LHCN-M2 (cell line): Measurements from ENCODE around the gene KIF3A. TPM values are rescaled to one million over a fixed set of nuclear protein-coding genes. Genes with fewer than 3 reads are reported as not detected.

ENCODE experiments used
- DNase-seq: peaks from one replicate; pipeline ENCODE4 v3.0.0-alpha.2; 2012; ENCODE audit warnings: low read depth
- total RNA-seq: library from RNA; depleted of rRNA; stranded (reverse); fragments of >200 nt; gene quantifications from 2 replicates; pipeline ENCODE4 v1.2.3, GENCODE V29; 2014

KIF3A gene
- total RNA-seq, 1 experiment from 2014 or later: 7.2 TPM

DNA sequence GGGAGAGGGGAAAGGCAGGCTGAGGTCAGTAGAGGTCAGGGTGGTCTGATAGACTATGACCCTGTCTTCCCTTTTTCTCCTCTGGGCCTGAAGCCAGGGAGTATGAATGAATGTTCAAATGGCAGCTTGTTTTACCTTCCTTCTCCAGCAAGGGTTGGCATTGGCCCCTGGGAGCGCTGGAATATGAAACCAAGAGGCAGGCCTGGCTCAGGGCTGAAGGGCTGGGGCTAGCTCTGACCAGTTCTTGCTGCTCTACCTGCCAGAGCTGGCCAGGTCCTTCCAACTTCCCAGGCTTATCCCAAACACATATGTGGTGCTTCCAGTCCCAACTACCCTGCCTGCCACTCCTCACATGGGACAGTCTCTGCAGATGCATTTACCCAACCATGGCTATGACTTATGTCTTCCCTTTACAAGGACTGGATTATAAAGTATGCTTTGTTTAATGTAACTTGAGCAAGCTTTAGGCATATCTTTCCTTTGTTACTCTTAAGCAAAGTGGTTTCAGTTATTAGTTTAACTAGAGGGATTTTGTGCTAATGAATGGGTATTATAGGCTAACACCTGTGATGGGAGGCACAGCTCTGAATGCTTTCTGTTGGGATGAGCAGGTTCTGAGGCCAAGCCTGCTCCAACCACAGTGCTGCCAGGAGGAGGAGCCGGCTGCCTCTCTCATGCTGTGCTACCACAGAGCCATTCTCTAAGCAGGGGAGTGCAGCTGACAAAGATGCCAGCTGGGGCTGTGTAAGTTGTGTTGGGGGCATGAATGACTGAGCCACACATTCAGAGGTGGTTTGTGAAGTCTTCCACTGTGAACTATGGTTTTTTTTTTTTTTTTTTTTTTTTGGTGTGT is 16.0 kb upstream of the KIF3A start:
- peak; percentile 49 for DNase-seq

GRCh38 chr5:132752581-132753125 is 15.3 kb upstream of the KIF3A start:
- no peak for DNase-seq

DNA sequence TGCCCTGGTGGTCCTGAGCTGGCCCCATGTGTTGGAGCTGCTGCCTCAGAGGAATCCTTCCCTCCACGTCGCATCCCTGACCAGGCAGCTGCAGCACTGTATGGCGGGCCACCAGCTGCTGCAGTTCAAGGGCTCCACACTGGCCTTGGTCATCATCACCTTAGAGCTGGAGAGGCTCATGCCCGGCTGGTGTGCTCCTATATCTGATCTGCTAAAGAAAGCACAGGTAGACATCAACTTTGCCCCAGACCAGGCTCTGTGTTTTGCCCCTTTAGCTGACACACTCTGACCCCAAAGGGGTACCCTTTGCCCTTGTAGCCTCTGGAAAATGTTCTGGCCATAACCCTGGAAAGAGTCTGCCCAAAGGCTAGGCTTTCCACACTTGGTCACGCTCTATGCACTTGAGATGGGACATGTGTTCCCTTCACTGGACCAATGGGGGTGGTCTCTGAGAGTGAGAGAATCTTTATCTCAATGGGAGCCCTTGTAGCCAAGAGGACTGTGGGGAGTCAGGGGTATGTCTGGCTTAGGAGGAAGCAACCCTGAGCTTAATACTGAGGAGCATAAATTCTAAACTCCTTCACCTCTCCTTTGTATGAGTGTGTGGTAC is 14.7 kb upstream of the KIF3A start:
- no peak for DNase-seq

DNA sequence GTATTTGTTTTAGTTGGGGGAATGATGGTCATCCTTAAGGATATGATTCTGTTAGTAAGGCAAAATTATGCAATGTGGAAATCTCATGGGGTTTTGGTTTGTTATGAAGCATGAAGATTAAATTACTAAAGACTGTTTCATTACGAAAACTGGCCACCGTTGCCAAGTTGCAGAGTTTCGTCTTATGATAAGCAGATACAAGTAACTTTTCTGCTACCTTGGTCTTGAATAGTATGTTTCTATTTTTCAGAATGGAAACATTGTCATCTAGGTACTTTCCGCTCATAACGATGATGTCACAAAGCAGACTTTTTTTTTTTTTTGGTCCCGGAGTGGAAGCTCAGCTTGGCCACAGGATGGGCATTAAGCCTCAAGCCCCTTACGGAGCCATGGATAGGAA is 14.1 kb upstream of the KIF3A start:
- DNase-seq: peak; percentile 89

DNA sequence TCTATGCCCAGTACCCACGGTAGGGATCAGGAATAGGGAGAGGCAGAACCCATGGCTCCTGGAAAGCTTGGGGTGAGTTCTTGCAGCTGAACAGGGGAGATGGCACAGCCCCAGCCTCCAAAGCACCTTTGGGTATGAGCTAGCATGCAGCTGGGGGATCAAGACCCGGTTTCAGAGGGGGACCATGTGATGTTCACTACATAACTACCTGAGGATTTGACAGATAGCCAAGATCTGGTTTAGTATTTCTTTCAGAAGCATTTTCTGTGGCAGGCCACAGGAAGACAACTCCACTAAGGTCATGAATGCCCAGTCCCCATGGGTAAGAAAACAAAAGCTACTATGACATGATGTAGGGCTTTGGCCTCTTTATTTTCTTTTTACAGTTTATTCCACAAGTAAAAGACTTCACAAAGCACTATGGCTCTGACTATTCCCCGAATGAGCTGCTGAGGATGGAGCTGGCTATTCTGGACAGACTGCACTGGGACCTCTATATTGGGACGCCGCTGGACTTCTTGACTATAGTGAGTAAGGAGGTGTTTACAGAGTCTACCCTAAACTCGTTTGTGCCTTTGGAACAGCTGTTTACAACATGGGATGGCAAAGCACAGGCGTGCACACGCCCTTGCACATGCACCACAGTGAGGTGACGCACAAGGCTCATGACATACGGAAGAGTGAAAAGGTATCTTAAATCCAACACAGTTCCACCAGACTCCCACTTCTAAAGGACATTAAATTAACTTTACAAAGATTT is 13.3 kb upstream of the KIF3A start:
- DNase-seq: no peak

DNA sequence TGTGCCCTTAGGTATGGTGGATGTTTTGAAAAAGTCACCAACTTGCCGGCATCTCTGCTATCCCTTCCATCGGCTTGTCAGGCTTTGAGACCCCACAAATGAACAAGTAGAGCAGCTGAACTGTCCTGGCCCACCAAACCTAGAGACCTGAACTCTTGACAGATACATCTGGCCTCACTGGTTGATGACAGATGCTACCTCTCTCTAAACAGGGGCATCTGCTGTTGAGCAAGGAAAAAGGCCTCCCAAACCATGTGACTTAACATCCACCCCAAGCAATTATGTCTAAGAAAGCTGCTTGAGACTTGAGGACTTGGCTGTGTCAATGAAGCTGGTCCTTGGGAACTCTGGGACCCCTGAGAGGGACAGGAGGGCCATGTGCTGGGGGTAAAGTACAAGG is 12.2 kb upstream of the KIF3A start:
- no peak for DNase-seq

- no peak for DNase-seq
These were observed 11.2 kb upstream of the KIF3A start for GRCh38 chr5:132748522-132749000.

GRCh38 chr5:132747616-132748440 is 10.5 kb upstream of the KIF3A start:
- DNase-seq: no peak

DNA sequence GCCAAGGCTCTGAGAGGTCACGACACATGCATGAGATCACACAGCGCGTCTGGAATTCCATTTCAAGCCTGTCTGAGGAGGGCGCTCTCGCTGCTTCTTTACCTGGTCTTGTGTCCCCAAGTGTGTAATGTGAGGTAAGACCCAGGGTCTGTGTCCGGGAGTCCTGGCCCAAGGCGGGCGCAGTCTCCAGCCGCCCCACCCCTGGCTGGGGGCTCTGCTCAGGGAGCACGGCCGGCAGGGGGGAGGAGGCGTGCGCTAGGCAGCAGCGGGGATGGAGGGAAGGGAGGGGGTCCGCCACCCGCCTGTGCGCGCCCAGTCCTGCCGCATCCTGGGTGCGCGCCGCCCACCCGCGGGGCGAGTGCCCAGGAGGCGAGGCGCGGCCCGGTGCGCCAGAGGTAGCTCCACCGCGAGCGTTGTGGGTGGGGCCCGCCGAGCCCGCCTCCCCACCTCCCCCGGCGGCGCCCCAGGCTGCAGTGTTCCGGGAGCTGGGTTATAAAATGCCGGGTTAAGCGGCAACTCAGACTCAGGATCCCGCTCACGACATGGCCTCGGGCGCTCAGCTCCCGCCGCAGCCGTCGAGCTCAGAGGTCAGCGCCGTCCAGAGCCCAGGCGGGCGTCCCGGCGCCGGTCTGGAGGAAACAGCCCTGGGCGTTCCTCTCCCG is 9.7 kb upstream of the KIF3A start, which contains the start of gene CCNI2:
Gene CCNI2, plus strand, starts transcription at position 473 of the 662 bp plus-strand sequence. Its CDS starts 70 bp downstream, at position 543.
- DNase-seq: no peak

GRCh38 chr5:132746592-132746953 is 9.2 kb upstream of the KIF3A start:
- DNase-seq: no peak

DNA sequence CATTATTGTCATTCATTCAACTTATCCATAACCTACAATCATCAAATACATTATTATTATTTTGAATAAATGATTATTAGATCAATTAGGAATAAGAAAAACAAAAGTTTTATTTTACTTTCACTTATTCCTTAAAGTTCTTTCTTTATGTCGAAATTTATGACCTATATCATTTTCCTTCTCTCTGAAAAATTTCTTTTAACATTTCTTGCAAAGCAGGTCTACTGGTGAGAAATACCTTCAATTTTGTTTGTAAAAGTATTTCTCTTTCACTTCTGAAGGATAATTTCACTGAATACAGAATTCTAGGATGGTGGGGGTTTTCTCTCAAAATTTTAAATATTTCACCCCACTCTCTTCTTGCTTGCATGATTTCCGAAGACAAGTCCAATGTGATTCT is 7.3 kb upstream of the KIF3A start:
- no peak for DNase-seq

DNA sequence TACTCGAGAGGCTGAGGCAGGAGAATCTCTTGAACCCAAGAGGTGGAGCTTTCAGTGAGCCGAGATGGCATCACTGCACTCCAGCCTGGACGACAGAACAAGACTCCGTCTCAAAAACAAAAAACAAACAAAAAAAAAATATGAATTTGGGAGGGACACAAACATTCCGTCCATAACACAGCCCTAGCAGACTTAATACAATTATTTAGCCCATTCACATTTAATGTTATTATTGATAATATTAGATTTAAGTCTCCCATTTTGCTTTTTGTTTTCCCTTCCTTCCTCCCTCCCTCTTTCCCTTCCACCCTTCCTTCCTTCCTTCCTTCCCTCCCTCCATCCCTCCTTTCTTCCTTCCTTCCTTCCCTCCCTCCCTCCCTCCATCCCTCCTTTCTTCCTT is 5.3 kb upstream of the KIF3A start:
- DNase-seq: no peak

DNA sequence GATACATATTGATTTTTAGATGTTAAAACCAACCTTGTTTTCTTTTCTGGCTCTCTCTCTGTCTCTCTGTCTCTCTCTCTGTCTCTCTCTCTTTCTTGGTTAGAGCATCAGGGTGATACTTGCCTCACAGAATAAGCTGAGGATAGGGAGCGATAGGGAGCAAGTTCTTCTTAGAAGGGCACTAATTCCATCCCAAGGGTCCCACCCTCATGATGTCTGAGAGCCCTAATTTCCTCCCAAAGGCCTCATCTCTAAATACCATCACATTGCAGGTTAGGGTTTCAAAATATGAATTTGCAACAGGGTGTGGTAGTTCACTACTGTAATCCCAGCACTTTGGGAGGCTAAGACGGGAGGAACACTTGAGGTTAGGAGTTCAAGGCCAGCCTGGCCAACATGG is 4.8 kb upstream of the KIF3A start:
- DNase-seq: no peak

- no peak for DNase-seq
These were observed 1.9 kb upstream of the KIF3A start for GRCh38 chr5:132739232-132739631.

- no peak for DNase-seq
These were observed 786 bp upstream of the KIF3A start for GRCh38 chr5:132737982-132738681.

- DNase-seq: no peak
These were observed 2.7 kb downstream of the KIF3A start for GRCh38 chr5:132734687-132735086.

DNA sequence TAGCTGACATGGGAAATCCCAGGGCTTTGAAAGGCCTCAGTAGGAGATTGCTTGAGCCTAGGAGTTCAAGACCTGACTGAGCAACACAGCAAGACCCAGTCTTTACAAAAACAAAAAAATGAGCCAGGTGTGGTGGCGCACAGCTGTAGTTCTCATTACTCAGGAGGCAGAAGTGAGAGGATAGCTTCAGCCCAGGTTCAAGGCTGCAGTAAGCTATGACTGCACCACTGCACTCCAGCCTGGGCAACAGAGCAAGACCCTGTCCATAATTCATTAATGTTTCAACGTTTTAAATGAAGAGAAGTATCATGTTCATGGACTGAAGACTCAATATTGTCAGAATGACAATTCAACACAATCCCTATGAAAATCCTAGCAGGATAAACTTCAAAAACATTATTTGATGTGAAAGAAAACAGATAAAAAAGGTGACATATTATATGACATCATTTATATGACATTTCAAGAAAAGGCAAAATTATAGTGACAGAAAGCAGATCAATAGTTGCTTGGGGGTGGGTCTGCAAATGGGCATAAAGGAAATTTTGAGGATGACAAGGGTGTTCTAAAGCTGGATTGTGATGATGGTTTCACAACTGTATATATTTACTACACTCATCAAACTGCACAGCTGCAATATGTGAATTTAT is 3.7 kb downstream of the KIF3A start:
- DNase-seq: no peak

DNA sequence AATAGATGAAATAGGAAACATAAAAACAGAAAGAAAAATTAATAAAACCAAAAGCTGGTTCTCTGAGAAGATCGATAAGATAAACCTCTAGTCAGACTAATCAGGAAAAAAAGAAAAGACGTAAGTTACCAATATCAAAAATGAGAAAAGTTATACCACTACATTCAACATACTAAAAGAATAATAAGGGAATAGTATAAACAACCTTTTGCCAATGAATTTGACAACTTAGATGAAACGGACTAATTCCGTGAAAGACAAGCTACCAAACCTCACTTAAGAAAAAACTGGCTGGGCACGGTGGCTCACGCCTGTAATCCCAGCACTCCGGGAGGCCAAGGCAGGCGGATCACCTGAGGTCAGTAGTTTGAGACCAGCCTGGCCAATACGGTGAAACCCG is 7.5 kb downstream of the KIF3A start:
- DNase-seq: no peak

- DNase-seq: no peak
These were observed 11.6 kb downstream of the KIF3A start for GRCh38 chr5:132725745-132726144.
